HG02943 (cell line): ENCODE results near the gene BICC1.

Experiments used
- ATAC-seq: cut with Tn5 transposase; IDR thresholded peaks from one replicate; pipeline ENCODE4 v1.9.1; 2021; ENCODE audit warnings: mild to moderate bottlenecking, low read depth, moderate library complexity; ENCODE audit not compliant: unreplicated experiment

Gene BICC1

GRCh38 chr10:58734116-58734515, 221.4 kb downstream of the BICC1 start:
- no peak for ATAC-seq

GRCh38 chr10:58734664-58735063, 222.0 kb downstream of the BICC1 start:
- no peak for ATAC-seq

DNA sequence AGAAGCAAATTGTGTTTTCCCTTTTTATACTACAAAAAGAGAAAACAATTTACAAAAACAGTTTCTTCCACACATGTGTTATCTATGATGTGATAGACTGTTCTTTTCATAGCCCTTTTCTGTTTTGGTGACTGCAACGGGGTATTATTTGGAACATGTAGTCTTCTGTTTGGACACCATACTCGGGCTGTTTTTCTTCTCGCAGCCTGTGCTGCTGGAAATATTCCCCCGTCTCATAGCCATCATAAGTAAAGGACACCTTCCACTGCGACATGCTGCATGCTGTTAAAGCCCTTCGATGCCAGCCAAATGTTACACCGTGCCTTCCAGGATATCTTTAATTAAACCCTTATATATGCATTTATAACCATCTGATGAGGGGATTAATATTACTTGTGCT, 222.4 kb downstream of the BICC1 start:
- ATAC-seq = no peak

DNA sequence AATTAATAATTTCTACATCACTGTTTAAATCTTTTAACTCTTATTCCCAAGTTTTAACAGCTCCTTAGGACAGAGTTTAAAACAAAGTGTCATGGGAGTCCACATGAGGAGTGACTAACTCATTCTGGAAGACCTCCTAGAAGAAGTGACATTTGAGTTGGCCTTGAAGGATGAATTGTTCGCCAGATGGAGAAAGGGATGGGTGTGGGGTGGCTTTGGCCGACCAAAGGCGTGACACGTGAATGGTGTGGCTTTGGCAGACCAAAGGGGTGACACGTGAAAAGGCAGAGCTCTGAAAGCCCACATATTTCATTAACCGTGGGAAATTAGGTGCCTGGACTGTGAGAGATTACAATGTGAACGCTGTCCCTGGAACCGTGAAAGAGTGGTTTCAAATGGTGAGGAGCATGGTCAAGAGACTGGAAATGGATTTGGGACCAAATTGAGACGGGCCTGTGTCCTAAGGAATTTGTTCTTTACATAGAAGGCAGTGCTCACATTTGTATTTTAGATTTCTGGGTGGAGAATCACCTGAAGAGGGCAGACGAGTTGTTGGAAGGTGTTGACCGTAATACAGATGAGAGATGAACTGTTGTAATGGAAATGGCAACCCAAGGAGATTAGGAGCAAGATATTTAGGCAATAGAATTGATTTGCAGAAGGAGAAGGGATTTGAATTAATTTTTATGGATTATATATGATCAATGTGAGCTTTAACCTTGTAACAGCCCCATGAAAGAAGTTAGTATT, 228.1 kb downstream of the BICC1 start:
- no peak for ATAC-seq

GRCh38 chr10:58741673-58742072, 229.0 kb downstream of the BICC1 start:
- no peak for ATAC-seq

DNA sequence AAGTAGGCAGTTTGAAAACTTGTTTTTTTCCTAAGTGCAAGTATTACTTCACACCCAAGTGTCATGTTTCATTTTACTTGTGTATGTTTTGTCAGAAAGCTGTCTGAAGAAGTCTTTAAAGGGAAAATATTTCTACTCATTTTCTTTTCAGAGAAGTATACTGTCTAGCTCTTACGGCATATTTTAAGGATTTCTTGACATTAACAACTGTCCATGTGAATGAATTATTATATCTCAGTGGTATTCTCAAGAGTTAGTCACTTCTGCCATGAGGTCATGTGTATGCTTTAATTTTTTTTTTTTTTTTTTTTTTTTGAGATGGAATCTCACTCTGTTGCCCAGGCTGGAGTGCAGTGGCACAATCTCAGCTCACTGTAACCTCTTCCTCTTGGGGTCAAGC, 229.5 kb downstream of the BICC1 start:
- ATAC-seq = no peak

DNA sequence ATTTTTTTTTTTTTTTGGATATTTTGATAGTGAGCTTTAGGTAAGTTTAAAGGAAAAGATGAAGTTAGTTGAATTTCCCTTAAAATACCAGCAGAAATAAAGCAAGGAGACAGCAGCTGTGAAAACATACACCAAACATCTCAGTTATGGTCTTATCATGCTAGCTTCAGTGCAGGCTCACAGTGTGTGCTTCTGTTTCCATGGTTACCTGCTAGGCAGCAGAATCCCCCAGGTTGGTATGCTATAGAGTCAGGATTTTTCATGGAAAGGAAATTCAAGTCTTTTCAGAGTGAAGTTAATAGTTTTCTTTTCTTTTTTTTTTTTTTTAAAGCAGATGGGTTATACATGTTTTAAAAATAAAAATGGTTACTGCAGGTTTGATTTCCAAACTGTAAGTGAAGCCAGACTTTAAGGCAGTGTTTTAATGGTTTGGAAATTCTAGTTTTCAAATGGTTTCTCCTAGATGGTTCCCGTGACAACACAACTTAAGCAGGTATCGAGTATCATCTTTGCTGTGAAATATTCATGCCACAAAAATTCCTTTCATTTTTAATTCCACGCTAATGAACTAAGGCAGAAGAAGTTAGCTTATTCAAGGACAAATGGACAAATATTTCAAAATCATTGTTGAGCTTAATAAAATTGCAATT, 230.9 kb downstream of the BICC1 start:
- ATAC-seq = no peak

GRCh38 chr10:58746474-58747185, 234.0 kb downstream of the BICC1 start:
- no peak for ATAC-seq

DNA sequence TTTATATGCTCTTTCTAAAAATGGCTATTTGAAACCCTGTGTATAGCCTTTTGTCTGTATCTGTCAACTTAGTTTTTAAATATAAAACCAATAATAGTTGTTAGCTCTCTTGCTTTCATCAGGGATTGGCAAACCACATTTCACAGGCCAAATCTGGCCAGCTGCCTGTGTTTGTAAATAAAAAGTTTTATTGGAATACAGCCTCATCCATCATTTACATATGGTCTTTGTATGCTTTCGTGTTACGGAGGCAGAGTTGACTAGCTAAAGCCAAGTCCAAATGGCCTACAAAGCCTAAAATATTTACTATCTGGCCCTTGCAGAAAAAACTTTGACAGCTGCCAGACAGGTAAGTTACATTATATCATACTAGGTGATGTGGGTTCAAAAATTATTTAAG, 235.0 kb downstream of the BICC1 start:
- no peak for ATAC-seq

GRCh38 chr10:58752665-58753064, 240.0 kb downstream of the BICC1 start:
- ATAC-seq = no peak

DNA sequence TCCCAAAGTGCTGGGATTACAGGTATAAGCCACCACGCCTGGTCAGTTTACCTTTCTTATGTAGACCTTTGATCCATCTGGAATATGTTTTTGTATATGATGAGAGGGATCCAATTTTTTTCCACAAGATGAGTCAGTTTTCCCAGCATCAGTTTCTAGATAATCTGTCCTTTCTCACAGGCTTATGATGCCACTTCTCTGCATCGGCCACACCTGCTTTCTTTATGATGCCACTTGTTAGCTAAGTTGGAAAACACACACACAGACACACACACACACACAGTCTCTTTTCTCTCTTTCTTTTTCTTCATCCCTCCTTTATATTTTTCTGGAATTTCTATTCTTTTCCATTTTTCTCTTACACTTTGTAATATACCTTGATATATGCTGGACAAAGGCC, 240.8 kb downstream of the BICC1 start:
- no peak for ATAC-seq

DNA sequence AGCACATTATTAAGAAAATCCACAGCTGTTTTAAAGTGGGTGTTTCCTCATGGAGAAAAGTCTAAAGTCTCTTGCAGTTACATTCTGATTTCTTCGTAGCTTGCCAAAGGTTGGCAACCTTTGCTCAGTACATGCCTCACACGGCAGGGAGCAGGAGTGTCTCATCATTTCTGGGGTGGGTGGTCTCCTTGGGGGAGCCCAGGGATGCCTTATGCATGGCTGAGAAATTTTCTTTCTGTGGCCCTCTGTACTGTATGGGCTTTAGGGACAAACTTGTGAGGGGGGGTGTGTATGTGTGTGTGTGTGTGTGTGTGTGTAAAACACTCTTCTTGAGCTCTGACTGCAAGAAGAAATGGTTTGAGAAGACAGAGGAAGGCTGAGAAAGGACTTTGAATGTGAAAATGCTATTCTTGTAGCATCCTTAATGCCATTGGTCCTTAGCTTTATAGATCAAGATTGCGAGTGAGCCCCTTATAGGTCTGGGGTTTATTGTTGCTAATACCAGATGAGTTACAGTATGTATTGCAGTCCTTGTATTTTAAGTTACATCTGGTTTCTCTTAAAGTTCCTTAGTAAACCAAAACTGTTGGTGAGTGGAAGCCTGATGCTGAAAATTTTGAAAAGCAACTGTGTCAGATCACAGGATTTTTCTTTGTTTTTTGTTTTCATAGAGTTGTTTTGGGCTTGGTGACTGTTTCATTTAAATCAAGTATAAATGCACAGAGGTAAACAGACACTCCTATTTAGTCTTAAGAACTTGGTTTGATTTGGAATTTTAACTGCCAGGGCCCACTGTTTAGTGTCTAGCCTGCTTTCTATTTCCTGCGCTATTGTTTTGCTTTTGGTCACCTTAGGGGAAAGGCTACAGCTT, 242.0 kb downstream of the BICC1 start:
- ATAC-seq = no peak

GRCh38 chr10:58755340-58755610, 242.6 kb downstream of the BICC1 start:
- no peak for ATAC-seq

DNA sequence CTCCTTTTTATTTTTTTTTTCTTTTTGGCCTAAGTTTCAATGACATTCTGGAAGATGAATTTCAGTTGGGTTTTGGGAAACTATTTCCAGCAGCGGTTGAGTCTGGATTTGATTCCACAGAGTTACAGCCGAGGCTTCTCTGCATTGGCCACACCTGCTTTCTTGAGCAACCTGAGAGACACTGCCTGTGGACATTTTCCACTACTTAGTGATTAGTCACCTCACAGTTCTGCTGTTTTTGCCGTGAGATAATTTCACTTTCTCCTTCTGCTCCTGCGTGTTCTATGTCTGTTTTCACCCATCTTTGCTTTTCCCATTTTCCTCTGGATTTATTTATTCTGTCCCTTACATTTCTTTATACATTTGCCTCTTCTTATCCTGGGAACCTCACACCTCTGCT, 243.0 kb downstream of the BICC1 start:
- ATAC-seq = no peak

GRCh38 chr10:58756130-58756719, 243.6 kb downstream of the BICC1 start:
- ATAC-seq = no peak

- no peak for ATAC-seq
Observed at GRCh38 chr10:58757352-58758065, 244.8 kb downstream of the BICC1 start.

DNA sequence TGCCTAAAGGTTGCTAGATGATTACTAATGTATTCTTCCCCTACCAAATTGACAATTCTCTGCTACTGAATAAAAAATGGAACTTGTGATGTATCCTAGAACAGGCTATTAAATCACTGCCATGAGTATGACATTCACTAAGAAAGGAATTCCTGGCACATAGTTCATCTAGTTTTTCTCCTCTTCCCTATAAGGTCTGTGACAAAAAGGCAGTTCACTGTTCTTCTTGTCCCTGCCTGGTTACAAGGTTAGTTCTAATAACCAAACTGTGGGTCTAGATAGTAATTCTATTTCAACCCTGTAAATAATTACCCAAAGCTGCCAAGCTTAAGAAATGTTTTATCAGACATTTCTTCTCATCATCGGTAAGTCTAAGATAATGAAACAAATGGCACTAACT, 245.6 kb downstream of the BICC1 start:
- no peak for ATAC-seq

GRCh38 chr10:58764087-58764747, 251.5 kb downstream of the BICC1 start:
- no peak for ATAC-seq

DNA sequence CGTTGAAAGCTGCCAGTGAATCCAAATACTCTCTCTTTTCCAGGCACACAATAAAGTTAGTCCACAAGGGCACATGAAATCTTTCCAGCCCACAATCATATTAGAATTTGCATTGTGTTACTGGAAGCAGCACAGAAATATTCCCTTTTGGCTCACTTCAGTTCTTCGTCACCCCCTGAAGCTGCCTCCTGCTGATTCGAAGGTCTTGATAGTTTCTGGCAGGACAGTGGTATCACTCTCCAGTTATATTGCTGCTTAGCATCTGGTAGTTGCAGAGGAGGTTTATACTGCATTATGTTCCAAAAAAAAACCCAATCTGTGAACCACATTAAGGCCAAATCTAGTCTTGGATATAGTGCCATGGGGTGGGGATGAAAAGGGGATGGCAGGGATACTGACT, 253.2 kb downstream of the BICC1 start:
- no peak for ATAC-seq
